HepG2 (cell line): ENCODE results near the gene H1-8. TPM values are rescaled to one million over a fixed set of nuclear protein-coding genes. Genes with fewer than 3 reads are reported as not detected.

ENCODE experiments used
- ATAC-seq: fragments of 200-7000 bp; cut with Tn5 transposase; 3 replicates; pipeline ENCODE4 v1.9.1; 2020; ENCODE audit warnings: mild to moderate bottlenecking, moderate library complexity
- BruUV-seq: library from RNA; stranded (reverse); fragments of 400-500 nt; replicated peaks from 2 replicates; lab custom pipeline; 2021; lab: Mats Ljungman, UMichigan
- CTCF ChIA-PET: fragments of 300-600 bp; formaldehyde crosslinking; extraction: SDS; loops from one replicate; lab custom pipeline; 2021; ENCODE audit warnings: low total read pairs, inconsistent platforms, low intra/inter-chr PET ratio; lab: Yijun Ruan, JAX
- POLR2A ChIA-PET: fragments of 350-600 bp; sonication (Branson Sonifier 250); formaldehyde crosslinking; loops from one replicate; lab custom pipeline; 2020; ENCODE audit warnings: antibody characterized with exemption, inconsistent platforms; lab: Yijun Ruan, JAX
- DNase-seq: peaks from one replicate; pipeline ENCODE4 v3.0.0-alpha.2; 2015; ENCODE audit warnings: low spot score
- FAIRE-seq: peaks from 3 replicates; lab custom pipeline; 2011; peaks lifted over from hg19 to GRCh38; lab: Jason Lieb, UNC
- H2AFZ ChIP-seq: one replicate; pipeline ENCODE4 v1.6.1; 2011; ENCODE audit warnings: low read length, inconsistent platforms
- H3K27ac ChIP-seq: fragments of 300-600 bp; 3 replicates; pipeline ENCODE4 v1.8.0; 2011; ENCODE audit warnings: mixed run types, mild to moderate bottlenecking, mixed read lengths, low read length, inconsistent platforms; ENCODE audit not compliant: insufficient read depth; ENCODE audit errors: extremely low read length
- H3K27me3 ChIP-seq, 2 experiments: fragments of 200-600 bp in 1 of 2; 2 replicates in 1 of 2; 3 replicates in 1 of 2; pipeline versions ENCODE4 v1.6.0 to v1.8.0; 2011; ENCODE audit warnings: low read length in 2 of 2, mild to moderate bottlenecking in 2 of 2, moderate library complexity in 2 of 2, inconsistent platforms in 1 of 2; ENCODE audit not compliant: insufficient read depth in 2 of 2, control insufficient read depth in 1 of 2
- H3K36me3 ChIP-seq, 2 experiments: fragments of 200-600 bp in 1 of 2; replicated peaks in 1 of 2; 2 replicates in 1 of 2; 3 replicates in 1 of 2; pipeline versions ENCODE4 v1.5.1 to v1.8.0; 2011; ENCODE audit warnings: low read length in 2 of 2, inconsistent platforms in 1 of 2; ENCODE audit not compliant: insufficient read depth in 2 of 2, control insufficient read depth in 1 of 2
- H3K4me1 ChIP-seq: 2 replicates; pipeline ENCODE4 v1.5.1; 2012; ENCODE audit warnings: low read length, inconsistent platforms; ENCODE audit not compliant: insufficient read depth
- H3K4me2 ChIP-seq: 2 replicates; pipeline ENCODE4 v1.6.0; 2011; ENCODE audit warnings: low read depth, low read length, inconsistent platforms
- H3K4me3 ChIP-seq, 3 experiments: fragments of 200-600 bp in 1 of 3; sonication (generic), shearing (Covaris generic) in 1 of 3; replicated peaks in 1 of 3; 2 replicates each; pipeline ENCODE4 v1.5.1; 2011 to 2016; ENCODE audit warnings: low read length in 3 of 3, inconsistent platforms in 2 of 3, low read depth in 2 of 3, mild to moderate bottlenecking in 2 of 3, control low read depth in 1 of 3, mixed read lengths in 1 of 3; ENCODE audit not compliant: insufficient read depth in 1 of 3
- H3K79me2 ChIP-seq: one replicate; pipeline ENCODE4 v1.6.1; 2011; ENCODE audit warnings: low read length, inconsistent platforms; ENCODE audit not compliant: insufficient read depth
- H3K9ac ChIP-seq: 2 replicates; pipeline ENCODE4 v1.6.0; 2011; ENCODE audit warnings: mild to moderate bottlenecking, low read depth, low read length, inconsistent platforms; ENCODE audit not compliant: insufficient read depth
- H3K9me3 ChIP-seq: 2 replicates; pipeline ENCODE4 v1.5.1; 2012; ENCODE audit warnings: mild to moderate bottlenecking, low read length
- H4K20me1 ChIP-seq: 2 replicates; pipeline ENCODE4 v1.6.0; 2011; ENCODE audit warnings: inconsistent platforms, mild to moderate bottlenecking, low read length, moderate library complexity; ENCODE audit not compliant: insufficient read depth
- ASH2L ChIP-seq: fragments of 300-600, 200-600 bp; sonication (generic); IDR thresholded peaks from 2 replicates; pipeline ENCODE4 v1.7.0; 2017; ENCODE audit warnings: low read depth, mild to moderate bottlenecking, moderate library complexity, mixed read lengths, low read length; ENCODE audit not compliant: insufficient read length
- HOXA5 ChIP-seq: sonication (generic); formaldehyde crosslinking; IDR thresholded peaks from 2 replicates; pipeline ENCODE4 v1.4.0; 2020; ENCODE audit warnings: missing genetic modification reagents
- KLF9 ChIP-seq: IDR thresholded peaks from 2 replicates; pipeline ENCODE4 v1.6.1; 2016; ENCODE audit warnings: low read depth
- MAZ ChIP-seq, 2 experiments: sonication (generic) in 1 of 2; formaldehyde crosslinking in 1 of 2; IDR thresholded peaks; 2 replicates each; pipeline versions ENCODE4 v1.5.0 to v1.6.1; 2012 to 2020; ENCODE audit warnings: low read depth in 2 of 2, mild to moderate bottlenecking in 2 of 2, borderline replicate concordance in 1 of 2, improper control_type of control experiment in 1 of 2, low read length in 1 of 2, missing genetic modification reagents in 1 of 2, moderate library complexity in 1 of 2
- MLLT10 ChIP-seq: sonication (generic); formaldehyde crosslinking; IDR thresholded peaks from 2 replicates; pipeline ENCODE4 v1.4.0; 2020; ENCODE audit warnings: missing genetic modification reagents
- RFXAP ChIP-seq: sonication (generic); formaldehyde crosslinking; IDR thresholded peaks from 2 replicates; pipeline ENCODE4 v1.4.0; 2020; ENCODE audit warnings: missing genetic modification reagents, borderline replicate concordance
- SRF ChIP-seq: IDR thresholded peaks from 2 replicates; pipeline ENCODE4 v1.6.1; 2011; ENCODE audit warnings: mild to moderate bottlenecking, low read depth, low read length, moderate library complexity
- STAT5B ChIP-seq: sonication (generic); formaldehyde crosslinking; IDR thresholded peaks from 2 replicates; pipeline ENCODE4 v1.4.0; 2020; ENCODE audit warnings: missing genetic modification reagents
- TEAD3 ChIP-seq: optimal IDR thresholded peaks from 2 replicates; pipeline ENCODE3; 2016; ENCODE audit warnings: borderline replicate concordance
- ZNF792 ChIP-seq: IDR thresholded peaks from 2 replicates; pipeline ENCODE4 v1.6.1; 2016
- ZNF841 ChIP-seq: sonication (generic); formaldehyde crosslinking; IDR thresholded peaks from 2 replicates; pipeline ENCODE4 v1.8.1; 2023; ENCODE audit warnings: missing genetic modification reagents, borderline replicate concordance
- WGBS: methylation state at CpG from one replicate; pipeline ENCODE4 v1.1.6; 2017; ENCODE audit warnings: low lambda C conversion rate; 5-methylcytosine and 5-hydroxymethylcytosine counted together
- in situ Hi-C: cut with HindIII; loops from 2 replicates; pipeline ENCODE4 v1.10.0; 2017; ENCODE audit warnings: low pct_unique_long_range_greater_than_20kb; ENCODE audit not compliant: extremely low pct_ligation_motif_present
- intact Hi-C: fragments of 100-400 bp; cut with micrococcal nuclease; formaldehyde crosslinking; loops from one replicate; pipeline ENCODE4 v1.10.0; 2022; ENCODE audit not compliant: unreplicated experiment
- polyA plus RNA-seq, 8 experiments: library from polyadenylated mRNA; depleted of rRNA in 3 of 8; stranded (reverse) in 7 of 8; unstranded in 1 of 8; fragments of >200 nt; fragmentation: Illumina TruSeq in 4 of 8; extraction: Trizol in 4 of 8; gene quantifications; 2 replicates each; pipeline versions ENCODE4 v1.2.1 to v1.2.3, GENCODE V29; 2011 to 2016; ENCODE audit warnings: low read depth in 4 of 8, missing spikeins in 1 of 8, mixed read lengths in 1 of 8; ENCODE audit not compliant: insufficient read depth in 1 of 8
- total RNA-seq, 5 experiments: library from RNA; depleted of rRNA; stranded (reverse); fragments of >200 nt; fragmentation: Illumina TruSeq; extraction: Trizol; gene quantifications; 2 replicates each; pipeline ENCODE4 v1.2.3, GENCODE V29; 2016; ENCODE audit warnings: low read depth in 1 of 5

H1-8 gene
- total and polyA plus RNA-seq, 2 of the 13 experiments (the other 11 are each of a cell fraction or from before 2014, with no cell fraction given): 0.08 TPM; not detected in 1

DNA sequence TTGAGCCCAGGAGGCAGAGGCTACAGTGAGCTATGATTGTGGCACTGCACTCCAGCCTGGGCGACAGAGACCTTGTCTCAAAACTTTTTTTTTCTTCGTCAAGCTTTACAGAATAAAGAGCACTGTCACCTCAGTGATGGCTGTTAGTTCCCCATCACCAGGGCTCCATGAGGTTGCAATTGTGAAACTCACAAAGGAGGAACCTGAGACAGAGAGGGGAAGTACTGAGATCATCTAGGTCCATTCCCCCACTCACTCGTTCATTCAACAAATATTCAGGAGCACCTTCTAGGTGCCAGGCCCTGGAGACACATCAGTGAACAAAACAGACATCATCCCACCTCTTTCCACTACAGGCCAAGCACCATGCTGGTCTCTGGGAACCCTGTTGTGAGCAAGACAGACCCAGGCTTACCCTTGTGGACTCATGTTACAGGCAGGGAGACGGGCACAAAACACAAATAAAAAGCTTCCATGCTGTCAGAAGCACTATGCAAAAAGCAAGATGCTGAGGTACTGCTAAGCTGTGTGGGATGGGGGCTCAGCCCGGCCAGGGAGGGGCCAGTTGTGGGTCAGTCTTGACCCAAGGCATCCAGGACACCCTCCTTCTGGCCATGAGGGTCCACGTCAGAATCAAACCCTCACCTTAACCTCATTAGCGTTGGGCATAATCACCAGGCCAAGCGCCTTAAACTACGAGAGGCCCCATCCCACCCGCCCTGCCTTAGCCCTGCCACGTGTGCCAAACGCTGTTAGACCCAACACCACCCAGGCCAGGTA lies 16.7 kb upstream of the H1-8 start:
- no peak for FAIRE-seq
- H3K79me2 ChIP-seq: no peaks in the 10 kb centered on the region
- in situ Hi-C loops (no loop called here), intact Hi-C loops (no loop called here)
- no peaks in the 10 kb centered on the region for H3K9me3 ChIP-seq
- TF ChIP-seq SRF: no peak
- TF ChIP-seq ZNF841: no peak
- TF ChIP-seq HOXA5 (CRISPR knock-in tag): no peak
- TF ChIP-seq KLF9 (CRISPR knock-in tag): no peak
- TF ChIP-seq MLLT10 (CRISPR knock-in tag): no peak
- no peak for TF ChIP-seq MAZ (IDR thresholded peaks at IDR 0.05; ENCODE audit: borderline replicate concordance, low read depth, low read length)
- TF ChIP-seq MAZ (CRISPR knock-in tag; IDR thresholded peaks at IDR 0.05; ENCODE audit: low read depth): no peak
- TF ChIP-seq ASH2L: no peak
- TF ChIP-seq STAT5B: no peak
- TF ChIP-seq ZNF792 (CRISPR knock-in tag): no peak
- no peak for TF ChIP-seq TEAD3 (CRISPR knock-in tag)
- no peak for TF ChIP-seq RFXAP
- no peak overlapping the region for H3K4me2 ChIP-seq
- ChIA-PET POLR2A (interaction anchor here (1.6 kb wide), 1 partner anchor 8 kb away, joined by 6 read pairs; no protein-coding TSS in a partner anchor), CTCF (no interaction called here)
- H3K36me3 ChIP-seq: no peaks in the 10 kb centered on the region
- H3K9ac ChIP-seq: no peak overlapping the region
- no peak for ATAC-seq
- H2AFZ ChIP-seq: no peak overlapping the region
- BruUV-seq: no TSS peak
- no peaks in the 10 kb centered on the region; a peak in 1 of 5 replicates for H3K27me3 ChIP-seq
- no peak overlapping the region for H3K27ac ChIP-seq
- WGBS: 58% methylated on average over 10 of the region's 12 CpGs
- H3K4me3 ChIP-seq: no peak overlapping the region
- DNase-seq: no peak
- no peaks in the 10 kb centered on the region for H4K20me1 ChIP-seq
- peaks cover 54% of the 10 kb centered on the region for H3K4me1 ChIP-seq
